ENCODE data around the gene PTPN23.

DNA sequence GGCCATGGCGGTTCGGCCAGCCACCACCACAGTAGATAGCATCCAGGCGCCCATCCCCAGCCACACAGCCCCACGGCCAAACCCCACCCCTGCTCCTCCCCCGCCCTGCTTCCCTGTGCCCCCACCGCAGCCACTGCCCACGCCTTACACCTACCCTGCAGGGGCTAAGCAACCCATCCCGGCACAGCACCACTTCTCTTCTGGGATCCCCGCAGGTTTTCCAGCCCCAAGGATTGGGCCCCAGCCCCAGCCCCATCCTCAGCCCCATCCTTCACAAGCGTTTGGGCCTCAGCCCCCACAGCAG lies 29.5 kb downstream of the PTPN23 start:
- no peak for TF ChIP-seq ARNT (IDR thresholded peaks at IDR 0.05)
- no peak for TF ChIP-seq CTCF (IDR thresholded peaks at IDR 0.05 in 2 of 3, conservative IDR thresholded peaks at IDR 0.05 in 1 of 3; ENCODE audit: insufficient read depth in 2 of 3, low read depth in 1 of 3, low read length in 3 of 3)
- TF ChIP-seq MAZ (CRISPR knock-in tag; conservative IDR thresholded peaks at IDR 0.05 in 1 of 2, IDR thresholded peaks at IDR 0.05 in 1 of 2) = no peak
- no peak for TF ChIP-seq ZNF263 (CRISPR knock-in tag; IDR thresholded peaks at IDR 0.05; ENCODE audit: borderline replicate concordance)
- TF ChIP-seq MCM2 (IDR thresholded peaks at IDR 0.05; ENCODE audit: low read depth) = no peak
- no peak for TF ChIP-seq NFE2 (IDR thresholded peaks at IDR 0.05; ENCODE audit: low read depth)
- no peak for TF ChIP-seq FOXA1 (IDR thresholded peaks at IDR 0.05; ENCODE audit: borderline replicate concordance)
- TF ChIP-seq, protein P1, sequence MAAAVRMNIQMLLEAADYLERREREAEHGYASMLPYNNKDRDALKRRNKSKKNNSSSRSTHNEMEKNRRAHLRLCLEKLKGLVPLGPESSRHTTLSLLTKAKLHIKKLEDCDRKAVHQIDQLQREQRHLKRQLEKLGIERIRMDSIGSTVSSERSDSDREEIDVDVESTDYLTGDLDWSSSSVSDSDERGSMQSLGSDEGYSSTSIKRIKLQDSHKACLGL (CRISPR knock-in tag; IDR thresholded peaks at IDR 0.05; ENCODE audit: borderline replicate concordance, poor library complexity, severe bottlenecking) = no peak
- TF ChIP-seq E2F8 (IDR thresholded peaks at IDR 0.05; ENCODE audit: low read depth, partially characterized antibody) = no peak
- TF ChIP-seq E2F6 (IDR thresholded peaks at IDR 0.05; ENCODE audit: borderline replicate concordance in 1 of 2, extremely low read depth in 1 of 2, insufficient read depth in 1 of 2, insufficient read length in 1 of 2, low read depth in 1 of 2, low read length in 1 of 2, poor library complexity in 1 of 2, severe bottlenecking in 1 of 2) = no peak
- TF ChIP-seq NUFIP1 (IDR thresholded peaks at IDR 0.05; ENCODE audit: partially characterized antibody) = no peak
- TF ChIP-seq LEF1 (IDR thresholded peaks at IDR 0.05) = no peak
